HPDE6-E6E7 (cell line): Measurements from ENCODE around the gene SPRR4.
A peak's percentile ranks its signal among the peaks of the same experiment; 100 is the strongest.
"Not testable (repeated sequence)": the region's sequence is repeated elsewhere in the genome, so short reads cannot be mapped to it uniquely, and the experiment has no call there.

ENCODE experiments used
- DNase-seq: peaks from one replicate; pipeline ENCODE4 v3.0.0; 2011; ENCODE audit warnings: missing footprints; ENCODE audit errors: extremely low spot score

The SPRR4 gene

GRCh38 chr1:152965853-152966252 lies 4.6 kb upstream of the SPRR4 start:
- no peak for DNase-seq

- peak; percentile 91 for DNase-seq
Measured at GRCh38 chr1:152967201-152967600, 3.2 kb upstream of the SPRR4 start.

GRCh38 chr1:152968248-152968647 lies 2.2 kb upstream of the SPRR4 start:
- DNase-seq = no peak

- DNase-seq = no peak
Measured at GRCh38 chr1:152969036-152969435, 1.4 kb upstream of the SPRR4 start.

GRCh38 chr1:152972196-152972886 lies 1.9 kb downstream of the SPRR4 start:
- DNase-seq = peak; percentile 44

- DNase-seq = no peak
Measured at GRCh38 chr1:152976688-152977087, 6.2 kb downstream of the SPRR4 start.

GRCh38 chr1:152977614-152978013 lies 7.2 kb downstream of the SPRR4 start:
- no peak for DNase-seq

- no peak for DNase-seq
Measured at GRCh38 chr1:152980676-152981075, 10.2 kb downstream of the SPRR4 start.

GRCh38 chr1:152981146-152981871 lies 10.9 kb downstream of the SPRR4 start:
- DNase-seq = no peak

GRCh38 chr1:152982076-152982475 lies 11.6 kb downstream of the SPRR4 start:
- DNase-seq = no peak

GRCh38 chr1:152983234-152983633 lies 12.8 kb downstream of the SPRR4 start:
- no peak for DNase-seq

GRCh38 chr1:152983743-152984142 lies 13.3 kb downstream of the SPRR4 start, which contains the start of gene SPRR1A:
SPRR1A (plus strand) TSS chr1:152984081; CDS start chr1:152985231, 1,150 bp downstream.
- peak; percentile 49 for DNase-seq

GRCh38 chr1:152986578-152986977 lies 16.1 kb downstream of the SPRR4 start:
- no peak for DNase-seq

- no peak for DNase-seq
Measured at GRCh38 chr1:152993186-152993585, 22.7 kb downstream of the SPRR4 start.

- no peak for DNase-seq
Measured at GRCh38 chr1:152995842-152996241, 25.4 kb downstream of the SPRR4 start.

GRCh38 chr1:152996633-152997400 lies 26.4 kb downstream of the SPRR4 start:
- no peak for DNase-seq

- DNase-seq = no peak
Measured at GRCh38 chr1:152997901-152998300, 27.5 kb downstream of the SPRR4 start.

GRCh38 chr1:152998476-152998875 lies 28.0 kb downstream of the SPRR4 start:
- DNase-seq = no peak

GRCh38 chr1:152999818-153000217 lies 29.4 kb downstream of the SPRR4 start:
- DNase-seq = no peak

- no peak for DNase-seq
Measured at GRCh38 chr1:153000294-153000693, 29.8 kb downstream of the SPRR4 start.

- no peak for DNase-seq
Measured at GRCh38 chr1:153001382-153001781, 30.9 kb downstream of the SPRR4 start, which contains the start of gene SPRR3. SPRR3 (plus strand) TSS chr1:153001749; CDS start chr1:153003021, 1,272 bp downstream.

GRCh38 chr1:153011235-153011758 lies 40.8 kb downstream of the SPRR4 start:
- not testable (repeated sequence) for DNase-seq
